Uterus (tissue), 4 donors: ENCODE results near the gene PIK3CD. TPM values are rescaled to one million over a fixed set of nuclear protein-coding genes. Genes with fewer than 3 reads are reported as not detected.

Experiments used
- DNase-seq, 2 donors: peaks; one replicate each; pipeline ENCODE4 v3.0.0-alpha.2; 2019 to 2020
- H3K27ac ChIP-seq, 2 donors: fragments of 200-600 bp; sonication (generic); 1 replicate in 1 of 2; 2 replicates in 1 of 2; pipeline ENCODE4 v1.5.1; 2016 to 2018
- H3K27me3 ChIP-seq, 2 donors: fragments of 200-600 bp; sonication (generic); one replicate each; pipeline ENCODE4 v1.5.1; 2018 to 2019; ENCODE audit warnings: control low read depth in 1 of 2
- H3K36me3 ChIP-seq, 2 donors: fragments of 200-600 bp; sonication (generic); one replicate each; pipeline ENCODE4 v1.5.1; 2019; ENCODE audit warnings: control low read depth in 1 of 2
- H3K4me1 ChIP-seq, 2 donors: fragments of 200-600 bp; sonication (generic); one replicate each; pipeline ENCODE4 v1.5.1; 2018 to 2019; ENCODE audit warnings: control low read depth in 1 of 2
- H3K4me3 ChIP-seq, 2 donors: fragments of 200-600 bp; sonication (generic); 1 replicate in 1 of 2; 2 replicates in 1 of 2; pipeline ENCODE4 v1.5.1; 2018 to 2019; ENCODE audit warnings: mild to moderate bottlenecking in 1 of 2
- H3K9me3 ChIP-seq, 2 donors: fragments of 200-600 bp; sonication (generic); one replicate each; pipeline ENCODE4 v1.5.1; 2019; ENCODE audit warnings: control low read depth in 1 of 2
- POLR2A ChIP-seq, 2 donors: fragments of 450-650 bp; IDR thresholded peaks; one replicate each; pipeline ENCODE4 v1.6.1; 2016; ENCODE audit warnings: antibody characterized with exemption in 2 of 2, mild to moderate bottlenecking in 1 of 2, moderate library complexity in 1 of 2
- intact Hi-C: fragments of 100-400 bp; cut with DNase I; formaldehyde crosslinking; loops from one replicate; pipeline ENCODE4 v1.15.1; 2023; ENCODE audit warnings: low total_unique reads
- total RNA-seq, 4 donors: library from RNA; depleted of rRNA in 3 of 4; stranded (reverse); fragments of >200 nt in 3 of 4; gene quantifications; one replicate each; pipeline versions ENCODE4 v1.1.0 to v1.2.4, GENCODE V29; 2014 to 2023
- TF ChIP-seq, protein P1 (sequence below), 4 experiments: fragments of 200-600 bp in 2 of 4; fragments of 450-650 bp in 2 of 4; sonication (generic) in 2 of 4; IDR thresholded peaks; one replicate each; pipeline ENCODE4 v1.5.1; 2016 to 2019; ENCODE audit warnings: antibody characterized with exemption in 4 of 4, mild to moderate bottlenecking in 2 of 4, moderate library complexity in 1 of 4
- donor health status: DM: yes; HTN: yes; CAD: no.

Gene PIK3CD
- total RNA-seq, 4 donors from 2014 or later, result 4.6 to 9.7 (median 7.4) TPM

DNA sequence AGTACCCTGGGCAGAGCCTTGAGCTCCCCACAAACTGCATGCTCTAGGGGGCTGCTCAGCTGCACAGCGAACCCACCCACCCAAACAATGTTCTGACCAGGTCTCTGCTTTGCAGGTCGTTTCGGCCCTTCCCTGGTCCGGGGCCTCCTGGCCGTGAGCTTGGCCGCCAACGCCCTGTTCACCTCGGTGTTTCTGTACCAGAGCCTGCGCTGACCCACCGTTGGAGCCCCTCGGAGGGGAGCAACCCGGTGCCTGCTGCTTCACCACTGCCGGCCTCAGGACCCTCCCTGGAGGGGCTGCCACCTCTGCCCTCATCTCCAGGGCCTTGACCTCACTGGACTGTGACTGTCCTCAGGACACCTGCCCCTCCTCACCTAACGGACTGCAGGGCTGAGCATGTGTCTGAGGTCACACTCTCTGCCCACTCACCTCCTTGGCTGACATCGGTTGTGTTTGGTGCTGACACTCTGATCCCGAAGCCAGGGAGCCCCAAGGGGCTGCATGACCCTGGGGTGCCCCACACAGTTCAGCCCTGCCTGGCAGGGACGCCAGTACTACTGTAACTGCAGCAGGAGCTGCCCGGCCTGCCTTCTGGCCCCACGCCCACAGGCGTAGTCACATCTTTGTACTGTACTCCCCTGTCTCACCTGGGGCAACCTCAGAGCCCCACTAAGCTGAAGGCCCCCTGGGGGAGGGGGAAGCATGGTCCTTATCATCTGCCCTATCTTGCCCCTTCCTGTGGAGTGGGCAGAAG, 38.5 kb upstream of the PIK3CD start:
- DNase-seq, result no peak
- Histone ChIP-seq H3K27me3 (no peaks in the 10 kb centered on the region), H3K9me3 (no peaks in the 10 kb centered on the region), H3K27ac (no peak overlapping the region), H3K4me3 (no peak overlapping the region), H3K4me1 (no peaks in the 10 kb centered on the region), H3K36me3 (no peaks in the 10 kb centered on the region)
- no peak for TF ChIP-seq POLR2A (IDR thresholded peaks at IDR 0.05)
- TF ChIP-seq, protein P1, sequence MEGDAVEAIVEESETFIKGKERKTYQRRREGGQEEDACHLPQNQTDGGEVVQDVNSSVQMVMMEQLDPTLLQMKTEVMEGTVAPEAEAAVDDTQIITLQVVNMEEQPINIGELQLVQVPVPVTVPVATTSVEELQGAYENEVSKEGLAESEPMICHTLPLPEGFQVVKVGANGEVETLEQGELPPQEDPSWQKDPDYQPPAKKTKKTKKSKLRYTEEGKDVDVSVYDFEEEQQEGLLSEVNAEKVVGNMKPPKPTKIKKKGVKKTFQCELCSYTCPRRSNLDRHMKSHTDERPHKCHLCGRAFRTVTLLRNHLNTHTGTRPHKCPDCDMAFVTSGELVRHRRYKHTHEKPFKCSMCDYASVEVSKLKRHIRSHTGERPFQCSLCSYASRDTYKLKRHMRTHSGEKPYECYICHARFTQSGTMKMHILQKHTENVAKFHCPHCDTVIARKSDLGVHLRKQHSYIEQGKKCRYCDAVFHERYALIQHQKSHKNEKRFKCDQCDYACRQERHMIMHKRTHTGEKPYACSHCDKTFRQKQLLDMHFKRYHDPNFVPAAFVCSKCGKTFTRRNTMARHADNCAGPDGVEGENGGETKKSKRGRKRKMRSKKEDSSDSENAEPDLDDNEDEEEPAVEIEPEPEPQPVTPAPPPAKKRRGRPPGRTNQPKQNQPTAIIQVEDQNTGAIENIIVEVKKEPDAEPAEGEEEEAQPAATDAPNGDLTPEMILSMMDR (IDR thresholded peaks at IDR 0.05), result no peak
- intact Hi-C loops, result no loop called here

- Histone ChIP-seq H3K27ac (no peak overlapping the region), H3K4me3 (no peak overlapping the region), H3K4me1 (no peaks in the 10 kb centered on the region), H3K36me3 (no peaks in the 10 kb centered on the region), H3K27me3 (no peaks in the 10 kb centered on the region), H3K9me3 (no peaks in the 10 kb centered on the region)
- TF ChIP-seq, protein P1 (IDR thresholded peaks at IDR 0.05), result no peak
- TF ChIP-seq POLR2A (IDR thresholded peaks at IDR 0.05), result no peak
- intact Hi-C loops, result no loop called here
- no peak for DNase-seq
Measured at GRCh38 chr1:9613625-9614299, 37.8 kb upstream of the PIK3CD start.

DNA sequence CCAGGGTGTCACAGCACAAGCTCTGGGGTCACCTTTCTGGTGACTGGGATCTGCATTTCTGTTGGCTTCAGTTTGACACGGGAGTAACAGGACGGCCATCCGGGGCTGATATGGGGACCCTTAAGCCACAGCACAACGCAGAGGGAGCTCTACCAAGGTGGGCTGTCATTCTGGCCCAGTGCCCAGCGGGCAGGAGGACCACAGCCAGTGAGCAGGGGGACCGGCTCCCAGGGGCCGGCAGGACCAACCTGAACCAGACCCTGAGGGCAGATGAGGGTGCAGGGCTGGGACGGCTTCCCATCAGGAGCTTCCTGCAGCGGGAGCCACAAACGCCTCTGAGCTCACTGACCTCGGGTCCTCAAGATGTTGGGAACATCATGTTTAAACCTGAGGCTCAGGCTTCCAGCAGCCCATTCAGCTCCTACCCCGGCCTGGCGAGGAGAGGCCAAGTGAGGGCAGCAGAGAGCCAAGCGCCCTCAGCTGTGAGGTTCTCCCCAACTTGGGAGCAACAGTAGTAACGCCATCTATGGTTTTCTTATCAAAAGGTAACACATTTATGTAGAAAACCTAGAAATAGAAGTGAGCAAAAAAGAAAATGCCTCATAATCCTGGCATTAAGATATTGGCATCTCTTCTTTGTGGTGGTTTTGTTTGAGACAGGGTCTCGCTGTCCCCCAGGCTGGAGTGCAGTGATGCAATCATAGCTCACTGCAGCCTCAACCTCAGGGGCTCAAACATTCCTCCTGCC, 36.0 kb upstream of the PIK3CD start:
- Histone ChIP-seq H3K4me3 (no peak overlapping the region), H3K9me3 (no peaks in the 10 kb centered on the region), H3K27ac (no peak overlapping the region), H3K27me3 (no peaks in the 10 kb centered on the region), H3K36me3 (no peaks in the 10 kb centered on the region), H3K4me1 (no peaks in the 10 kb centered on the region)
- intact Hi-C loops, result no loop called here
- DNase-seq, result peak in 1 of 2 donors; percentile 33
- no peak for TF ChIP-seq POLR2A (IDR thresholded peaks at IDR 0.05)
- TF ChIP-seq, protein P1 (IDR thresholded peaks at IDR 0.05), result peak in 3 of 4 experiments; percentile 12 to 50 (median 14)

- DNase-seq, result no peak
- H3K27me3 ChIP-seq, result no peaks in the 10 kb centered on the region
- no peaks in the 10 kb centered on the region for H3K36me3 ChIP-seq
- no peaks in the 10 kb centered on the region for H3K4me1 ChIP-seq
- H3K27ac ChIP-seq, result no peak overlapping the region
- H3K9me3 ChIP-seq, result no peaks in the 10 kb centered on the region
- intact Hi-C loops, result no loop called here
- no peak overlapping the region for H3K4me3 ChIP-seq
- TF ChIP-seq, protein P1 (IDR thresholded peaks at IDR 0.05), result no peak
- no peak for TF ChIP-seq POLR2A (IDR thresholded peaks at IDR 0.05)
Measured at GRCh38 chr1:9618909-9619679, 32.4 kb upstream of the PIK3CD start.
